Measurements from ENCODE around the gene PIN1. TPM values are rescaled to one million over a fixed set of nuclear protein-coding genes. Genes with fewer than 3 reads are reported as not detected.

Gene PIN1
- total and polyA plus RNA-seq, 2 of the 8 experiments (the other 6 are each of a cell fraction or from before 2014, with no cell fraction given): 78.3 to 90.8 TPM

DNA sequence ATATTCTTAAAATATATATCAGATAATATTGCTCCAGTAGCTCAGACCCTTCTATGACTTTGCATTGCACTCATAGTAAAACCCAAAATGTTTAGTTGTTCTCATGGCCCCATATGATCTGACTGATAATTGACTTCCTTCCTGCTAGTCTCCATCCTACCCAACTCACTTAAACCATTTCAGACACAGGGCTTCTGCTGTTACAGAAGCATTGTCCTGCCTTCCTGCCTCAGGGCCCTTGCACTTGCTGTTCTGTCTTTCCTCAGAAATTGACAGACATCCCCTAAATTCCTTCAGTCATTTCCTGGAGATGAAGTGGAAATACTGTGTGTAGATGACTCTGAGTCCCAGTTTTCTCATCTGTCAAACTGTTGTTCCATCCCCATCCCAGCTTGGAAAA, 36.0 kb upstream of the PIN1 start (continued):
- TF ChIP-seq RNF2 (IDR thresholded peaks at IDR 0.05; ENCODE audit: borderline replicate concordance, low read depth, low read length, missing control alignments, poor library complexity, severe bottlenecking): no peak
- no peak for TF ChIP-seq JUN (IDR thresholded peaks at IDR 0.05; ENCODE audit: low read depth, low read length)
- TF ChIP-seq NANOG (IDR thresholded peaks at IDR 0.05; ENCODE audit: insufficient read depth, low read depth, low read length, poor library complexity, severe bottlenecking): no peak
